Ascending aorta (tissue), 2 donors: Measurements from ENCODE around the gene FOXL1. TPM values are rescaled to one million over a fixed set of nuclear protein-coding genes. Genes with fewer than 3 reads are reported as not detected.

ENCODE experiments used
- DNase-seq, 2 donors: peaks; one replicate each; pipeline ENCODE4 v3.0.0-alpha.2; 2019; ENCODE audit warnings: low spot score in 2 of 2
- H3K27ac ChIP-seq, 2 donors: fragments of 200-600 bp; sonication (generic); one replicate each; pipeline ENCODE4 v1.5.1; 2016 to 2017; ENCODE audit warnings: mild to moderate bottlenecking in 1 of 2
- H3K27me3 ChIP-seq: fragments of 200-600 bp; sonication (generic); one replicate; pipeline ENCODE4 v1.5.1; 2017
- H3K36me3 ChIP-seq, 2 donors: fragments of 200-600 bp; sonication (generic); one replicate each; pipeline ENCODE4 v1.5.1; 2016
- H3K4me1 ChIP-seq, 2 donors: fragments of 200-600 bp; sonication (generic); one replicate each; pipeline ENCODE4 v1.5.1; 2016 to 2017; ENCODE audit warnings: mild to moderate bottlenecking in 1 of 2
- H3K4me3 ChIP-seq, 2 donors: fragments of 200-600 bp; sonication (generic); one replicate each; pipeline ENCODE4 v1.5.1; 2016 to 2017; ENCODE audit warnings: mild to moderate bottlenecking in 1 of 2
- H3K9me3 ChIP-seq, 2 donors: fragments of 200-600 bp; sonication (generic); one replicate each; pipeline ENCODE4 v1.5.1; 2016
- CTCF ChIP-seq, 3 experiments: fragments of 200-600 bp in 2 of 3; fragments of 450-650 bp in 1 of 3; sonication (generic) in 2 of 3; IDR thresholded peaks; one replicate each; pipeline ENCODE4 v1.5.1; 2016 to 2019; ENCODE audit warnings: antibody characterized with exemption in 3 of 3, mild to moderate bottlenecking in 1 of 3, moderate library complexity in 1 of 3
- intact Hi-C: fragments of 100-400 bp; cut with DNase I; formaldehyde crosslinking; loops from one replicate; pipeline ENCODE4 v1.15.1; 2023
- total RNA-seq: library from RNA; depleted of rRNA; stranded (reverse); fragments of >200 nt; gene quantifications from one replicate; pipeline ENCODE4 v1.1.0, GENCODE V29; 2016

Gene FOXL1
- total RNA-seq, 1 donor from 2014 or later = 35.7 TPM

- no peak for TF ChIP-seq CTCF (IDR thresholded peaks at IDR 0.05)
- Histone ChIP-seq H3K4me3 (no peak overlapping the region), H3K27ac (no peak overlapping the region), H3K36me3 (peaks cover 42 to 90% of the 10 kb centered on the region in 2 donors), H3K9me3 (no peaks in the 10 kb centered on the region), H3K27me3 (no peaks in the 10 kb centered on the region), H3K4me1 (no peaks in the 10 kb centered on the region)
- intact Hi-C loops = no loop called here
- no peak for DNase-seq
These were observed 32.9 kb upstream of the FOXL1 start for GRCh38 chr16:86545481-86545880.

GRCh38 chr16:86545954-86546637 is 32.3 kb upstream of the FOXL1 start:
- Histone ChIP-seq H3K36me3 (peaks cover 36 to 89% of the 10 kb centered on the region in 2 donors), H3K4me1 (no peaks in the 10 kb centered on the region), H3K27me3 (no peaks in the 10 kb centered on the region), H3K9me3 (no peaks in the 10 kb centered on the region), H3K27ac (no peak overlapping the region), H3K4me3 (no peak overlapping the region)
- TF ChIP-seq CTCF (IDR thresholded peaks at IDR 0.05) = no peak
- intact Hi-C loops = no loop called here
- no peak for DNase-seq

- intact Hi-C loops = no loop called here
- H3K27ac ChIP-seq = no peak overlapping the region
- H3K4me3 ChIP-seq = no peak overlapping the region
- H3K4me1 ChIP-seq = no peaks in the 10 kb centered on the region
- no peak for TF ChIP-seq CTCF (IDR thresholded peaks at IDR 0.05)
- H3K27me3 ChIP-seq = no peaks in the 10 kb centered on the region
- DNase-seq = no peak
- no peaks in the 10 kb centered on the region for H3K9me3 ChIP-seq
- peaks cover 30 to 83% of the 10 kb centered on the region in 2 donors for H3K36me3 ChIP-seq
These were observed 31.7 kb upstream of the FOXL1 start for GRCh38 chr16:86546638-86547013.

- H3K4me1 ChIP-seq = no peaks in the 10 kb centered on the region
- H3K27me3 ChIP-seq = no peaks in the 10 kb centered on the region
- no peak overlapping the region for H3K4me3 ChIP-seq
- intact Hi-C loops = no loop called here
- TF ChIP-seq CTCF (IDR thresholded peaks at IDR 0.05) = no peak
- H3K36me3 ChIP-seq = peaks cover 24 to 77% of the 10 kb centered on the region in 2 donors
- H3K9me3 ChIP-seq = no peaks in the 10 kb centered on the region
- H3K27ac ChIP-seq = no peak overlapping the region
- DNase-seq = no peak
These were observed 31.1 kb upstream of the FOXL1 start for GRCh38 chr16:86547286-86547685.

GRCh38 chr16:86549076-86549892 is 29.1 kb upstream of the FOXL1 start:
- Histone ChIP-seq H3K27ac (no peak overlapping the region), H3K36me3 (peaks cover 14 to 60% of the 10 kb centered on the region in 2 donors), H3K4me1 (peaks cover 0 to 1% of the 10 kb centered on the region in 2 donors), H3K4me3 (no peak overlapping the region), H3K27me3 (no peaks in the 10 kb centered on the region), H3K9me3 (no peaks in the 10 kb centered on the region)
- intact Hi-C loops = no loop called here
- no peak for DNase-seq
- no peak for TF ChIP-seq CTCF (IDR thresholded peaks at IDR 0.05)
